ENCODE measurements around the gene FRMD3.

Gene FRMD3

GRCh38 chr9:83544002-83544698 lies 5.9 kb upstream of the FRMD3 start:
- peak; percentile 87 for TF ChIP-seq CTCF (IDR thresholded peaks at IDR 0.05; ENCODE audit: low read length, missing control alignments)
- DNase-seq (ENCODE audit: low read depth), result peak; percentile 88
- H3K4me3 ChIP-seq (replicated peaks; ENCODE audit: low read depth, low read length), result no peak overlapping the region

GRCh38 chr9:83538890-83539238 lies 663 bp upstream of the FRMD3 start:
- no peak overlapping the region for H3K4me3 ChIP-seq (replicated peaks; ENCODE audit: low read depth, low read length)
- DNase-seq (ENCODE audit: low read depth), result no peak
- TF ChIP-seq CTCF (IDR thresholded peaks at IDR 0.05; ENCODE audit: low read length, missing control alignments), result no peak

- peak overlapping the region; percentile 44 for H3K4me3 ChIP-seq (replicated peaks; ENCODE audit: low read depth, low read length)
- TF ChIP-seq CTCF (IDR thresholded peaks at IDR 0.05; ENCODE audit: low read length, missing control alignments), result no peak
- DNase-seq (ENCODE audit: low read depth), result peak; percentile 4
Measured at GRCh38 chr9:83537331-83538171, 650 bp downstream of the FRMD3 start.

GRCh38 chr9:83536332-83536731 lies 1.9 kb downstream of the FRMD3 start:
- no peak for DNase-seq (ENCODE audit: low read depth)
- H3K4me3 ChIP-seq (replicated peaks; ENCODE audit: low read depth, low read length), result no peak overlapping the region
- no peak for TF ChIP-seq CTCF (IDR thresholded peaks at IDR 0.05; ENCODE audit: low read length, missing control alignments)

- no peak for DNase-seq (ENCODE audit: low read depth)
- no peak for TF ChIP-seq CTCF (IDR thresholded peaks at IDR 0.05; ENCODE audit: low read length, missing control alignments)
- no peak overlapping the region for H3K4me3 ChIP-seq (replicated peaks; ENCODE audit: low read depth, low read length)
Measured at GRCh38 chr9:83535736-83536135, 2.5 kb downstream of the FRMD3 start.

- no peak overlapping the region for H3K4me3 ChIP-seq (replicated peaks; ENCODE audit: low read depth, low read length)
- no peak for TF ChIP-seq CTCF (IDR thresholded peaks at IDR 0.05; ENCODE audit: low read length, missing control alignments)
- DNase-seq (ENCODE audit: low read depth), result no peak
Measured at GRCh38 chr9:83533296-83533695, 4.9 kb downstream of the FRMD3 start.
